Vagina (tissue), 2 donors: ENCODE data around the gene CD300LG.

Experiments used
- CTCF ChIP-seq, 3 experiments: fragments of 450-650 bp in 2 of 3; fragments of 200-600 bp in 1 of 3; sonication (generic) in 1 of 3; IDR thresholded peaks; one replicate each; pipeline ENCODE4 v1.5.1; 2017 to 2019; ENCODE audit warnings: antibody characterized with exemption in 3 of 3, mild to moderate bottlenecking in 2 of 3, moderate library complexity in 2 of 3
- POLR2A ChIP-seq, 2 donors: fragments of 450-650 bp; IDR thresholded peaks; one replicate each; pipeline ENCODE4 v1.6.1; 2017; ENCODE audit warnings: antibody characterized with exemption in 2 of 2, mild to moderate bottlenecking in 2 of 2, moderate library complexity in 2 of 2

GRCh38 chr17:43827596-43827995 is 19.4 kb upstream of the CD300LG start:
- no peak for TF ChIP-seq CTCF (IDR thresholded peaks at IDR 0.05)
- TF ChIP-seq POLR2A (IDR thresholded peaks at IDR 0.05), result no peak
